HG03175 (cell line): Measurements from ENCODE around the gene HPN.
"Not testable (repeated sequence)": the region's sequence is repeated elsewhere in the genome, so short reads cannot be mapped to it uniquely, and the experiment has no call there.

ENCODE experiments used
- ATAC-seq: cut with Tn5 transposase; IDR thresholded peaks from one replicate; pipeline ENCODE4 v1.9.1; 2021; ENCODE audit warnings: mild to moderate bottlenecking, moderate library complexity; ENCODE audit not compliant: unreplicated experiment

The HPN gene

GRCh38 chr19:35042056-35042730, 672 bp downstream of the HPN start:
- no peak for ATAC-seq

GRCh38 chr19:35042954-35043604, 1.6 kb downstream of the HPN start:
- no peak for ATAC-seq

GRCh38 chr19:35043906-35044305, 2.4 kb downstream of the HPN start:
- ATAC-seq: no peak

- ATAC-seq: no peak
Observed at GRCh38 chr19:35044317-35045117, 3.0 kb downstream of the HPN start.

- ATAC-seq: peak; percentile 61
Observed at GRCh38 chr19:35045667-35046300, 4.3 kb downstream of the HPN start.

GRCh38 chr19:35046461-35046860, 4.9 kb downstream of the HPN start:
- no peak for ATAC-seq

- ATAC-seq: no peak
Observed at GRCh38 chr19:35048911-35049411, 7.4 kb downstream of the HPN start.

GRCh38 chr19:35049456-35049855, 7.9 kb downstream of the HPN start:
- no peak for ATAC-seq

GRCh38 chr19:35050662-35051061, 9.1 kb downstream of the HPN start:
- not testable (repeated sequence) for ATAC-seq

- not testable (repeated sequence) for ATAC-seq
Observed at GRCh38 chr19:35051268-35051667, 9.7 kb downstream of the HPN start.

GRCh38 chr19:35051796-35052195, 10.3 kb downstream of the HPN start:
- no peak for ATAC-seq

GRCh38 chr19:35052599-35053190, 11.2 kb downstream of the HPN start:
- ATAC-seq: no peak

- no peak for ATAC-seq
Observed at GRCh38 chr19:35053667-35054293, 12.3 kb downstream of the HPN start.

GRCh38 chr19:35054626-35055025, 13.1 kb downstream of the HPN start:
- ATAC-seq: no peak

GRCh38 chr19:35055715-35056179, 14.2 kb downstream of the HPN start:
- ATAC-seq: no peak

GRCh38 chr19:35056513-35057063, 15.1 kb downstream of the HPN start:
- ATAC-seq: no peak

- no peak for ATAC-seq
Observed at GRCh38 chr19:35058370-35058769, 16.8 kb downstream of the HPN start.

GRCh38 chr19:35059006-35059798, 17.7 kb downstream of the HPN start:
- ATAC-seq: no peak

GRCh38 chr19:35059799-35060091, 18.2 kb downstream of the HPN start:
- ATAC-seq: no peak
